ENCODE results near the gene LRRC74B.
"Not testable (repeated sequence)": the region's sequence is repeated elsewhere in the genome, so short reads cannot be mapped to it uniquely, and the experiment has no call there.

Gene LRRC74B

DNA sequence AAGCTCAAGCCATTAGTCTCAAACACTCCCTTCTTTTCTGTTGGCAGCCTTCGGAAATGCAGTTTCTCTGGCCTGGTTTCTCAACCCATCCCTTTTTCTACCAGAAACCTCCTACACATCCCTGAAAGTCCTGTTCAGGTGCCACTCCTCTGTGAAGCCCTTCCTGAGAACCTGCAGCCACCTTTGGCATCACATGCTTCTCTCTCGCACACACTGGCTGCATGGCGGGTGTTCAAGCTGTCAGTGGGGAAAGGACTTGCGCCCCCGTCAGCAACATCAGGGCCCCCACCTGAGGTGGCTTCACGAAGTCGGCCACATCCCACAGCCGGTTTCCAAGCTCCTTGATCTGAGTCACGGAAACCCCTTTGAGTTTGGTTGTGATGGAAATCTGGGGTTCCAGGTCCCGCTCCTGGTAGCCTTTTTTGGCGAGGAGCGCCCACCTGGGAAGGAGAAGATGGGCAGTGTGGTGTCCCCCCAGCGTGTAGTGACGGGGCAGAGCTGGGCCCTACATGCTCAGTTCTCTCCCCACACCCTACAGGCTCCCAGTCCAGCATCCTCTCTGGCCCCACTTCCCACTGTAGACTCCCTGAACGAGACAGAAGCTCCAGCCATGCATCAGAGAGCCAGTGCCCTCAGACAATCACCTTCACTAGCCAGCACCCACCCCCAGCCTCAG is 1.7 kb upstream of the LRRC74B start:
- TF ChIP-seq, protein P1, sequence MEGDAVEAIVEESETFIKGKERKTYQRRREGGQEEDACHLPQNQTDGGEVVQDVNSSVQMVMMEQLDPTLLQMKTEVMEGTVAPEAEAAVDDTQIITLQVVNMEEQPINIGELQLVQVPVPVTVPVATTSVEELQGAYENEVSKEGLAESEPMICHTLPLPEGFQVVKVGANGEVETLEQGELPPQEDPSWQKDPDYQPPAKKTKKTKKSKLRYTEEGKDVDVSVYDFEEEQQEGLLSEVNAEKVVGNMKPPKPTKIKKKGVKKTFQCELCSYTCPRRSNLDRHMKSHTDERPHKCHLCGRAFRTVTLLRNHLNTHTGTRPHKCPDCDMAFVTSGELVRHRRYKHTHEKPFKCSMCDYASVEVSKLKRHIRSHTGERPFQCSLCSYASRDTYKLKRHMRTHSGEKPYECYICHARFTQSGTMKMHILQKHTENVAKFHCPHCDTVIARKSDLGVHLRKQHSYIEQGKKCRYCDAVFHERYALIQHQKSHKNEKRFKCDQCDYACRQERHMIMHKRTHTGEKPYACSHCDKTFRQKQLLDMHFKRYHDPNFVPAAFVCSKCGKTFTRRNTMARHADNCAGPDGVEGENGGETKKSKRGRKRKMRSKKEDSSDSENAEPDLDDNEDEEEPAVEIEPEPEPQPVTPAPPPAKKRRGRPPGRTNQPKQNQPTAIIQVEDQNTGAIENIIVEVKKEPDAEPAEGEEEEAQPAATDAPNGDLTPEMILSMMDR (IDR thresholded peaks at IDR 0.05; ENCODE audit: low read depth, low read length, missing control alignments), result no peak
- no peak overlapping the region for H3K4me3 ChIP-seq (ENCODE audit: low read depth, low read length)
- in situ Hi-C loops (cut with HindIII; ENCODE audit: low sequenced_read_pairs), result no loop called here
- no peak for DNase-seq (ENCODE audit: low read depth)

DNA sequence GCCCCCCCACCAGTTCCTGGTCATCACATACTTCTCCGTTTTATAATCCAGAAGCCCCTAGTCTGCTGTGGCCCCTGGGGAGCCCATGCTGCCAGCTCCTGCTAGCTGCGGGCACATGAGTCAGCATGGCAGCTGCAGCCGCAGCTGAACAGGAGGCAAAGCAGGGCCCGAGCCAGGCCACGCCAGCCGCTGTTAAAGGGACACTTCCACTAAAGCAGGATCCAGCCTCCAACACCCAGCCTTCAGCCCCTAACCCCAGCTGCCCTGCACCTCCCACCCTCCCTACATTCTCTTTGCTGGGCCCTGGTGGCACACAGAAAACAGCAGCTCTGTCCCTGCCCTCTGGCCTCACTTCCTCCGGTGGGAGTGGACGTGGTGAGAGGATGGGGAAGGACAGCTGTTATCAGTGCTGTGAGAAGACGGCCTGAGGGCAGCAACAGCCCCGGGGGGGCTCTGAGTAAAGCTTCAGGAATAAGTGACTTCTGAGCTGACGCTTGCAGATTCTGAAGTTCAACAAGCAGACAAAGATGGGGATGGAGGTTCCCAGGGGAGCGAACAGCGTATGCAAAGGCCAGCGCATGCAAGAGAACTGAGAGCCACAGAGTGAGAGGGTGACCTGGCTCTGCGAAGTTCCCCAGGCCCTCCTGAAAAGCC is 688 bp upstream of the LRRC74B start:
- DNase-seq (ENCODE audit: low read depth), result peak; percentile 31
- in situ Hi-C loops (cut with HindIII; ENCODE audit: low sequenced_read_pairs), result no loop called here
- TF ChIP-seq, protein P1 (IDR thresholded peaks at IDR 0.05; ENCODE audit: low read depth, low read length, missing control alignments), result no peak
- peak overlapping the region; percentile 48 for H3K4me3 ChIP-seq (ENCODE audit: low read depth, low read length)

DNA sequence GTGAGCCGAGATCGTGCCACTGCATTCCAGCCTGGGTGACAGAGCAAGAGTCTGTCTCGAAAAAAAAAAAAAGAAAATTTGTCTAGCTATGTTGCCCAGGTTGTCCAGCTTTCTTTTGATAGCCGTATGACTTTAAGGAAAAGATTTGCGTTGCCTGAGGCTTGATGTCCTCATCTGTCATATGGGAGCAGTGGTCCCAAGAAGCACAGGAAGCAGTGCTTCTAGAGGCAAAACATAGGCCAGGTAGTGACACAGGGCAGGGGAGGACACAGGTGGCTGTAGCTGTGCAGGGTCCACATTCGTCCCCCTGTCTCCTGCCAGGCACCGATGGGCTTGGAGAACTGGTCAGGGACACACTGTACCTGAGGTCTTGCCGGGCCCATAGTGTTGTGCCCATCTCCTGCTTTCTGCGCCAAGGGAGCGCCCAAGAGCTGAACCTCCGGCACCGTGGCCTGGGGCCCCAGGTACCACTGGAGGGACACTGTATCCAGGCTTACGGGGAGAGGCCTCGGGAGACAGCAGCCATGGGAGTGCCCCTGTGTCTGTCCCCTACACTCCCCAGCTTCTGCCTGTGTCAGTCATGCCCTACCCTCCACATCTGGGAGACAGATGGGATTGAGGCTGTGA is 1.4 kb downstream of the LRRC74B start:
- in situ Hi-C loops (cut with HindIII; ENCODE audit: low sequenced_read_pairs), result no loop called here
- DNase-seq (ENCODE audit: low read depth), result no peak
- no peak overlapping the region for H3K4me3 ChIP-seq (ENCODE audit: low read depth, low read length)
- TF ChIP-seq, protein P1 (IDR thresholded peaks at IDR 0.05; ENCODE audit: low read depth, low read length, missing control alignments), result no peak

DNA sequence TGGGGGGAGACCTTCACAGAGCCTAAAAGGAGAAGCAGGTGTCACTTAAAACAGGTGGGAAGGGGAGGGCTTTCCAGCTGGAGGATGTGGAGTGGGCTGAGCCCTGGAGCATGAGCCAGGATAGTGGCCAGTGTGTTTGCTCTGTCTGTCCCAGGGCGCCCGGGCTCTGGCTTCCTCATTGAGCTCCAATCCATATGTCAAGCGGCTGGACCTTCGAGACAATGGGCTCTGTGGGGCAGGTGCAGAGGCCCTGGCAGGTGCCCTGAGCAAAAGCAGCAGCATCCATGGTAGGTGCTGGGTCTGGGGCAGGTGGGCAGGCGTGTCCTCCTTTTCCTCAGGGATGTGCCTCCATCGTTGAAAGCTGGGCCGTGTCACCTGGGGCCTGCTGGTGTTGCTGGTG is 2.0 kb downstream of the LRRC74B start:
- TF ChIP-seq, protein P1 (IDR thresholded peaks at IDR 0.05; ENCODE audit: low read depth, low read length, missing control alignments), result no peak

DNA sequence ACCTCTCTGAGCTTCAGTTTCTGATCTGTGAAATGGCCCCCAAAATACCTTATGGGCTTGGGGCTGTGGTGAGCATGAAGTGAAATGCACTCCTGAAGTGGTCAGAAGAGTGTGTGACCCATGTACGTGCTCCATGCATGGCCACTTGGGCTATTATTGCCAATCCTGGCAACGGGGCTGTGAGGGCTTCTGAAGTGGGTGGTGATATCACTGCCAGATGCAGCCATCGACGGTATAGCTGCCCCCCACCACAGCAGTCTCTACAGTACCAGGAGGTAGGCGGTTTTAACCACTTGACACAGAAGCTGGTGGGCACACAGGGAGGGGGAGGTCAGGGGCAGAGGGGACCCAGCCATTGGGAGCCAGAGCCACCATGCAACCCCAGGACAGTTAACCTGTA is 2.7 kb downstream of the LRRC74B start:
- in situ Hi-C loops (cut with HindIII; ENCODE audit: low sequenced_read_pairs); H3K4me3 ChIP-seq (ENCODE audit: low read depth, low read length); DNase-seq (ENCODE audit: low read depth): not testable (repeated sequence)

More for the DNA sequence above, 2.0 kb downstream of the LRRC74B start:
- in situ Hi-C loops (cut with HindIII; ENCODE audit: low sequenced_read_pairs), result no loop called here
- no peak for DNase-seq (ENCODE audit: low read depth)
- H3K4me3 ChIP-seq (ENCODE audit: low read depth, low read length), result no peak overlapping the region

DNA sequence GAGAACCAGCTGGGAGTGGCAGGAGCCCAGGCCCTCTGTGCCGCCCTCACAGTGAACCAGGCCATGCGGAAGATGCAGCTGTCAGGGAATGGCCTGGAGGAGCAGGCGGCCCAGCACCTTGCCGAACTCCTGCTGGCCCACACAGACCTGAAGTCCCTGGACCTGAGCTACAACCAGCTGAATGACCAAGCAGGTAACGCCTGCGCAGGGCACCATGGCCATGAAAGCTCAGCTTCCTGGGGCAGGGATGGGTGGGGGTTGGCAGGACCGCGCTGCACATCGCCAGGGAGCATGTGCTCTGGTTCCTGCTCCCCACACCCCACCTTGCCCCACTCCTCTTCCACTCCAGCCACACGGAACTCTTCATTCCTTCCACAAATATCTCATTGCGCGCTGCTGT is 3.2 kb downstream of the LRRC74B start:
- in situ Hi-C loops (cut with HindIII; ENCODE audit: low sequenced_read_pairs); DNase-seq (ENCODE audit: low read depth): not testable (repeated sequence)

DNA sequence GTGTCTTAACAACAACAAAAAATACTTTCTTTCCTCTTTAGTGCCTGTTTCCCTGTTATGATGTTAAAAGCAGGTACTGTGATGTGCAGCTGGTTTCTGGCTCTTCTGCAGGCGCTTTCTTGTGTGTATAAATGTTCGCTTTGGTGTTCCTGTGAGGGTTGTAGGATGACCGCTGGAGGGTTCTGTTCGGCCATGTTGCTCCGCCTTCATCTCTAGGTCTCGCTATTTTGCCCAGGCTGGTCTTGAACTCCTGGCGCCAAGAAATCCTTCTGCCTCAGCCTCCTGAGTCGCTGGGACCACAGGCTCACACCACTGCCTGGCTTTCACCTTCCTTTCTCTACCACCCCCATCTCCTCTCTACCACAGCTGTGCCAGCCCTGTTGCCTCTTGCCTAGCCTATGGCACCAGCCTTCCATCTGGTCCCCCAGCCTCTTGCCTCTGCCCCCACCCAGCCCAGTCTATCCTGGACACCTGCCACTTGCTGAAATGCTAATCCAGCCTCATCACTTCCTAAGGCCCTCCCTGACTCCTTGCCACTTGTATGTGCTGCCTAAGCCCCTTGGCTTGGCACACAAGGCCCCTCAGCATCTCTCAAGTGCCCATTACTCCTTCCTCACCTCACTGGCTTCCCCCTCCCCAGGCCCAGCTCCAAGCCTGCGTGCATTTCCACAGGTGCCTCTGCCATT is 5.5 kb downstream of the LRRC74B start:
- no peak overlapping the region for H3K4me3 ChIP-seq (ENCODE audit: low read depth, low read length)
- in situ Hi-C loops (cut with HindIII; ENCODE audit: low sequenced_read_pairs), result no loop called here
- DNase-seq (ENCODE audit: low read depth), result no peak
- TF ChIP-seq, protein P1 (IDR thresholded peaks at IDR 0.05; ENCODE audit: low read depth, low read length, missing control alignments), result no peak

More for the DNA sequence above, 3.2 kb downstream of the LRRC74B start:
- not testable (repeated sequence) for H3K4me3 ChIP-seq (ENCODE audit: low read depth, low read length)
